Stimulated activated CD4-positive, alpha-beta T cell treated with anti-CD3 and anti-CD28 coated beads, TNF-alpha, amount 100 ng/mL, for 24 hours (primary cell): ENCODE results near the gene GLRA1.

Source experiments
- DNase-seq, 3 experiments: peaks; one replicate each; pipeline ENCODE4 v3.0.0-alpha.2; 2020; ENCODE audit warnings: low read depth in 3 of 3

GLRA1 gene

GRCh38 chr5:151773951-151774350, 150.7 kb downstream of the GLRA1 start:
- no peak for DNase-seq

GRCh38 chr5:151772846-151773561, 151.6 kb downstream of the GLRA1 start:
- no peak for DNase-seq
